Right atrium auricular region (tissue), 2 donors: Measurements from ENCODE around the gene VILL. TPM values are rescaled to one million over a fixed set of nuclear protein-coding genes. Genes with fewer than 3 reads are reported as not detected.
A peak's percentile ranks its signal among the peaks of the same experiment; 100 is the strongest.

Source experiments
- DNase-seq: peaks from one replicate; pipeline ENCODE4 v3.0.0-alpha.2; 2019; ENCODE audit warnings: low spot score
- H3K27ac ChIP-seq, 2 donors: fragments of 200-600 bp; sonication (generic); 1 replicate in 1 of 2; 2 replicates in 1 of 2; pipeline ENCODE4 v1.5.1; 2016 to 2019
- H3K27me3 ChIP-seq, 2 donors: fragments of 200-600 bp; sonication (generic); one replicate each; pipeline versions ENCODE4 v1.5.1 to v1.6.0; 2017 to 2019
- H3K36me3 ChIP-seq: fragments of 200-600 bp; sonication (generic); one replicate; pipeline ENCODE4 v1.5.1; 2016
- H3K4me1 ChIP-seq, 2 donors: fragments of 200-600 bp; sonication (generic); one replicate each; pipeline versions ENCODE4 v1.5.1 to v1.6.0; 2017 to 2019
- H3K4me3 ChIP-seq, 2 donors: fragments of 200-600 bp; sonication (generic); 1 replicate in 1 of 2; 2 replicates in 1 of 2; pipeline ENCODE4 v1.5.1; 2017 to 2019; ENCODE audit warnings: mild to moderate bottlenecking in 1 of 2, moderate library complexity in 1 of 2
- H3K9me3 ChIP-seq, 2 donors: fragments of 200-600 bp; sonication (generic); one replicate each; pipeline ENCODE4 v1.5.1; 2019
- total RNA-seq, 2 donors: library from RNA; depleted of rRNA; stranded (reverse); fragments of >200 nt; gene quantifications; one replicate each; pipeline ENCODE4 v1.1.0, GENCODE V29; 2016
- TF ChIP-seq, protein P1 (sequence below), 2 donors: fragments of 200-600 bp; sonication (generic); IDR thresholded peaks; one replicate each; pipeline ENCODE4 v1.5.1; 2019; ENCODE audit warnings: antibody characterized with exemption in 2 of 2

VILL gene
- total RNA-seq, 2 donors from 2014 or later: 4.2 to 12.2 TPM

GRCh38 chr3:37952564-37952963 is 38.0 kb upstream of the VILL start:
- Histone ChIP-seq H3K27me3 (no peaks in the 10 kb centered on the region), H3K27ac (no peak overlapping the region), H3K36me3 (peaks cover 6% of the 10 kb centered on the region), H3K9me3 (no peaks in the 10 kb centered on the region), H3K4me1 (peaks cover 0 to 37% of the 10 kb centered on the region in 2 donors), H3K4me3 (no peak overlapping the region)
- TF ChIP-seq, protein P1, sequence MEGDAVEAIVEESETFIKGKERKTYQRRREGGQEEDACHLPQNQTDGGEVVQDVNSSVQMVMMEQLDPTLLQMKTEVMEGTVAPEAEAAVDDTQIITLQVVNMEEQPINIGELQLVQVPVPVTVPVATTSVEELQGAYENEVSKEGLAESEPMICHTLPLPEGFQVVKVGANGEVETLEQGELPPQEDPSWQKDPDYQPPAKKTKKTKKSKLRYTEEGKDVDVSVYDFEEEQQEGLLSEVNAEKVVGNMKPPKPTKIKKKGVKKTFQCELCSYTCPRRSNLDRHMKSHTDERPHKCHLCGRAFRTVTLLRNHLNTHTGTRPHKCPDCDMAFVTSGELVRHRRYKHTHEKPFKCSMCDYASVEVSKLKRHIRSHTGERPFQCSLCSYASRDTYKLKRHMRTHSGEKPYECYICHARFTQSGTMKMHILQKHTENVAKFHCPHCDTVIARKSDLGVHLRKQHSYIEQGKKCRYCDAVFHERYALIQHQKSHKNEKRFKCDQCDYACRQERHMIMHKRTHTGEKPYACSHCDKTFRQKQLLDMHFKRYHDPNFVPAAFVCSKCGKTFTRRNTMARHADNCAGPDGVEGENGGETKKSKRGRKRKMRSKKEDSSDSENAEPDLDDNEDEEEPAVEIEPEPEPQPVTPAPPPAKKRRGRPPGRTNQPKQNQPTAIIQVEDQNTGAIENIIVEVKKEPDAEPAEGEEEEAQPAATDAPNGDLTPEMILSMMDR (IDR thresholded peaks at IDR 0.05): no peak
- DNase-seq: no peak

DNA sequence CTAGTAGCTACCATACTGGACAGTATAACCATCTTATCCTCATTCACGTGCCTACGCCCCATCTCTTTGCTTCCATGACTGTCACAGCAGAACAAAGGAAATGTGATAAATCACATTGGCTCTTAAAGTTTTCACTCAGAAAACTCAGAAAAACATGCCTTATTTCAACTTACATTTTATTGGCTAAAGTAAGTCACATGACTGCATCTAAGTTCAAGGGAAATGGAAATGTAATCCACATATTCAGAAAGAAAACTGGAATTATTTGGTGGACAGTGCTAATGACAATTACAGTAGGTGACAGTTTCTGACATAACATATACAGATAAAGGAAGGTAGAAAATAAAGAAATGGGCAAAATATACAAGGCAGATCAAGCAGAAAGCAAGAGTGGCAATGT is 37.4 kb upstream of the VILL start:
- no peaks in the 10 kb centered on the region for H3K9me3 ChIP-seq
- TF ChIP-seq, protein P1 (IDR thresholded peaks at IDR 0.05): no peak
- H3K27ac ChIP-seq: no peak overlapping the region
- DNase-seq: no peak
- H3K4me1 ChIP-seq: peaks cover 0 to 42% of the 10 kb centered on the region in 2 donors
- H3K27me3 ChIP-seq: no peaks in the 10 kb centered on the region
- no peak overlapping the region for H3K4me3 ChIP-seq
- peaks cover 6% of the 10 kb centered on the region for H3K36me3 ChIP-seq

GRCh38 chr3:37953707-37954394 is 36.7 kb upstream of the VILL start:
- Histone ChIP-seq H3K27ac (no peak overlapping the region), H3K27me3 (no peaks in the 10 kb centered on the region), H3K36me3 (peaks cover 6% of the 10 kb centered on the region), H3K9me3 (no peaks in the 10 kb centered on the region), H3K4me3 (no peak overlapping the region), H3K4me1 (peaks cover 0 to 42% of the 10 kb centered on the region in 2 donors)
- no peak for DNase-seq
- TF ChIP-seq, protein P1 (IDR thresholded peaks at IDR 0.05): no peak

DNA sequence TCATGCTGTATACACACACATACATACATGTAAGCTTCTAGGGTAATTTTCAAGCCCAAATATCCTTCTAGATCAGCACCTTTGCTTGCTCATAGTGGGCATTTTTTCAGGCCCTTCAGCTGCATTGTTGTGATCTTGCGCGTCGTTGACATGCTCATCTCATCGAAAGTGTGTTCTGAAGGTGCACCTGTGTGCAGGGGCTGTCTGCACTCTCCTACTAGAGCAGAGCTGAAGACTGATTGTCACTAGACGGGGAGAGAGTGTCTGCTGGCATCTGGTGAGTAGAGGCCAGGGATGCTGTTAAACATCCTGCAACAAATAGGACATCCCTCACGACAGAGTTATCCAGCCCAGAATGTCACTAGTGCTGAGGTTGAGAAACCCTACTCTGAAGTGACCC is 35.7 kb upstream of the VILL start:
- TF ChIP-seq, protein P1 (IDR thresholded peaks at IDR 0.05): no peak
- H3K4me3 ChIP-seq: no peak overlapping the region
- H3K27me3 ChIP-seq: no peaks in the 10 kb centered on the region
- peaks cover 0 to 35% of the 10 kb centered on the region in 2 donors for H3K4me1 ChIP-seq
- H3K27ac ChIP-seq: no peak overlapping the region
- no peak for DNase-seq
- H3K36me3 ChIP-seq: peaks cover 6% of the 10 kb centered on the region
- H3K9me3 ChIP-seq: no peaks in the 10 kb centered on the region

GRCh38 chr3:37955918-37956707 is 34.5 kb upstream of the VILL start:
- TF ChIP-seq, protein P1 (IDR thresholded peaks at IDR 0.05): no peak
- peak overlapping the region; percentile 55 to 69 for H3K27ac ChIP-seq
- peaks cover 0 to 34% of the 10 kb centered on the region in 2 donors for H3K4me1 ChIP-seq
- no peaks in the 10 kb centered on the region for H3K9me3 ChIP-seq
- H3K36me3 ChIP-seq: peaks cover 6% of the 10 kb centered on the region
- no peak overlapping the region for H3K4me3 ChIP-seq
- no peaks in the 10 kb centered on the region for H3K27me3 ChIP-seq
- DNase-seq: no peak
